T47D (cell line): ENCODE results near the gene LRMDA.

Experiments used
- DNase-seq, 2 experiments: peaks; one replicate each; pipeline versions ENCODE4 v3.0.0 to v3.0.0-alpha.2; 2011 to 2012; ENCODE audit warnings: low read depth in 1 of 2, low spot score in 1 of 2
- JUND ChIP-seq: IDR thresholded peaks from 2 replicates; pipeline ENCODE4 v1.6.1; 2012; ENCODE audit warnings: low read depth
- in situ Hi-C: cut with HindIII; loops from 2 replicates; pipeline ENCODE4 v1.10.0; 2016; ENCODE audit warnings: low sequenced_read_pairs, low pct_unique_long_range_greater_than_20kb

LRMDA gene

DNA sequence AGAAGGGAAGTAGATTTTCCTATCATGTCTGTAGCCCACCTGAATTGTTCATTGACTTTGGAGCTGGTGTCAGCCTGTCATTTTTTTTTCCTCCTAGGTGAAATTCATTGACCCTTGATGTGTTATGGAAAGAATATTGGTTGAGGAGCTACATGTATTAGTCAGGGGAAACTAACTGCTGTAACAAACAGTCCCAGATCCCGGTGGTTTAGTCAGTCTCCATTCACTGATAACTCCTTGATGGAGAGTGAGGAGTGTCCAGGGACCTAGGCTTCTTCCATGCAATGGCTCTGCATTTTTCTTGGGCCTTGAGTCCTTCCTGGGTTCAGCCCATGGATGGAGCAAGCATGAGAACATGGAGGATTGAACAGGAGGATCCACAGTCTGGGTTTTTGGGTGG is 643.2 kb downstream of the LRMDA start:
- DNase-seq: no peak
- no peak for TF ChIP-seq JUND
- in situ Hi-C loops: no loop called here

DNA sequence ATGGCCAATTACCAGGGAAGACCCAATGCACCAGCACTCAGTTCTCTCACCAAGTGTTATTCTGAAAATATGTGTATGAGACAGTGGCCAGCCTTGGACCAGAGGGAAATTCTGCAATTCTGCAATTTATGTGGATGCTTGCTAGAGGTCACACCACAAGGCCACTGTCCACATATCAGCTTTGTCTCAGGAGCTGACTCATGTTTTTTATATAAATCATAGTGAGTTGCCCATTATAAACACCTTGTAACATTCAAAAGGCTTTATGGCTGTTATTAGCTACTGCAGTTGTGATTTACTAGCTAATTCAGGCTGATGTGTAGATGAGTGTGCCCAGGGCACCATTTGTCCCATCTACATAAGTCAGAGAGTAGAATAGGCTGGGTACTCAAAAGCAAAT is 649.0 kb downstream of the LRMDA start:
- no peak for TF ChIP-seq JUND
- DNase-seq: no peak
- in situ Hi-C loops: no loop called here

DNA sequence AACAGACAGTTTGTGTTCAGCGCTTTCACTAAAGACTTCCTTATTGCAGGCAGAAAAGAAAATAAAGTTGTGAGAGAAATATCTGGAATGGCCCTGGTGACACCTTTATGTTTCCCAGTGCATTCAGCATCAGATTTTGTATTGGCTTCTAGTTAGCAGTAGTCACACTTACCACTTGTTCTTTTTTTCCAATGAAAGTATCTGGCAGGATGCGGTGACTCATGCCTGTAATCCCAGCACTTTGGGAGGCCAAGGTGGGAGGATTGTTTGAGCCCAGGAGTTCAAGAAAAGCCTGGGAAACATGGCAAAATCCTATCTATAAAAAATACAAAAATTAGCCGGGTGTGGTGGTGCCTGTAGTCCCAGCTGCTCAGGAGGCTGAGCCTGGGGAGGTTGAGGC is 649.6 kb downstream of the LRMDA start:
- in situ Hi-C loops: no loop called here
- no peak for DNase-seq

DNA sequence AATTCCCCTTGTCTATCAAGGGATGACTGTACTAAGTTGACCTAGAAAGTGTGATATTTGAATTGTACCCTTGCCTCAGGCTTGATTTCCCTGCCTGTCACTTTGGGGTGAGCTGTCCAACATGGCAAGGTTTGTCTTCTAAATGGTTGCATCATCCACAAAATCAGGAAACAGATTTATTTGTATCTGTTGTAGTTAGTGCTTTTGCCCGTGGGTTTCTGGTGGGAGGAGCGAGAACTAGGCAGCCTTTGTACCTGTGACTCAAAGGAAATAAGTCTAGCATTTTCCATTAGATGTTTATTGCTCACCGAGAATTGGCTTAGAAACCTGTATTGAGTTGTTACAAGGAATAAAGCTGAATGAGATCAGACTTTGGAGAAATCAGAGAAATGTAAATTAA is 650.8 kb downstream of the LRMDA start:
- no peak for DNase-seq
- TF ChIP-seq JUND: no peak
- in situ Hi-C loops: no loop called here

More for the DNA sequence above, 649.6 kb downstream of the LRMDA start:
- no peak for TF ChIP-seq JUND

DNA sequence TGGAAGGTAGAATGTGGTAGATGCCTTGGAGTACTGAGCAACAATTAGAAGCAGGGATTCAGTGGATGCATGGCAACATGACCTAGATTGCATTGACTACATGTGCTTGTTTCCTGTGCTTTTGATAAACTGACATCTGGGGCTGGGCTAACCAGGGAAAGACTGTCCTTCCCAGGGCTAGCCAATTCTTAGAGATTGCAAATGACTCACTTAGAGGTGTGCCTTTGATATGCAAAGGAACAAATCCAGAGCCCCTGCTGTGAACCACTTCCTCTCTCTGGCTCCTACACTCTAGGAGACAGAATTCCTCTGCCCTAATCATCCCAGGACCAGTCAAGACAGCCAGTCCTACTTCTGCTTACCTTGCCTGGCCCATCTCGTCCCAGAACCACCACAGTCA is 651.5 kb downstream of the LRMDA start:
- in situ Hi-C loops: no loop called here
- TF ChIP-seq JUND: no peak
- no peak for DNase-seq

DNA sequence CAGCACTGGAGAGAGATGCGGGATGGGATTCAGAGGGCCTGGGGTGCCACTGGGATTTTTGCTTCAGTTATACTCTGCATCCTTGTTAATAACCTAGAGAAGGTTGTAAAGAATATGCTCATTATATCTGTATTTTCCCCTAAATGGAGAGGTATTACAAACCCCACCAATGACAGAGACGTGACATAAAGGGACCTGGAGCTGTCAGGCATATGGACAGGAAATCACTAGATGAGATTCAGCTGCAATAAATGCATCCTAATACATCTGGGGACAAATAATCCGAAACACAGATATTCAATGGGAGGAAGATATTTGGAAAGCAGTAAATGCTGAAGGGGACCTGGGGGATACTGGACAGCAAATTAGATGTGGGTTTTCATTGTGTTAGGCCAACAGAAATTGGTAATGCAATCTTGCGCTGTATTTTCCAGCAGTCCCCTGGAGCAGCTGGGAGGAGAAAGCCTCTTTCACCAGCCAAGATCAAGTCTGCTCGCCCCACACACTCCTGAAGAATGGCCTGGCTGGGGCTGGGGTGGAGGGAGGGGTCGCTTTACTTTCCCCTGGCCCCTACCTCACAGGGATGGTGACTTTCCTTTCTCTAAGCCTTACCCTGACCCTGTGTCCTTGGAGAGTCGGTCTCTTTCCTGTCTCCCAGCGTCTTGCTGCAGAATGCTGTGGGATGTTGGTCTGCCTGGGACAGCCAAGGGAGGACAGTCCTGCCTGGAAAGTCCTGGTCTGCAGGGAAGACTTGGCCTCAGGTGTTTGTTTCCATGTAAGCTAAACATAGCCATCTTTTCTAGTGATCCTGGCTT is 653.8 kb downstream of the LRMDA start:
- TF ChIP-seq JUND: no peak
- in situ Hi-C loops: no loop called here
- DNase-seq: no peak

DNA sequence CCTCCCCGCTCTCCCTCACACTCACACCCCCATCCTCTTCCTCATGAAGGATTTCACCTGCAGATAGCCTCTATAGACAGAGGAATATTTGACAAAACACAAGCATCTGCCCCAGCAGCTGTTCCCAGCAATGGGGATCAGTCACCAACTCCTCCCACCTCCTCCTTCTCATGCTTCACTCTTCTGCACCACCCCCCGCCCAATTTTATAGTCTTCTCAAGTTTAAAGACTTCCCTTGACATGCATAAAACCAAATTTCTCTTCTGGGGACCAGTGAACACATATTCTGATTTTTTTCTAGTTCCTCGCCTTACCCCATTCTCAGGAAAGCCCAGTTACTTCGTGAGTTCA is 654.4 kb downstream of the LRMDA start:
- no peak for DNase-seq
- no peak for TF ChIP-seq JUND
- in situ Hi-C loops: no loop called here

DNA sequence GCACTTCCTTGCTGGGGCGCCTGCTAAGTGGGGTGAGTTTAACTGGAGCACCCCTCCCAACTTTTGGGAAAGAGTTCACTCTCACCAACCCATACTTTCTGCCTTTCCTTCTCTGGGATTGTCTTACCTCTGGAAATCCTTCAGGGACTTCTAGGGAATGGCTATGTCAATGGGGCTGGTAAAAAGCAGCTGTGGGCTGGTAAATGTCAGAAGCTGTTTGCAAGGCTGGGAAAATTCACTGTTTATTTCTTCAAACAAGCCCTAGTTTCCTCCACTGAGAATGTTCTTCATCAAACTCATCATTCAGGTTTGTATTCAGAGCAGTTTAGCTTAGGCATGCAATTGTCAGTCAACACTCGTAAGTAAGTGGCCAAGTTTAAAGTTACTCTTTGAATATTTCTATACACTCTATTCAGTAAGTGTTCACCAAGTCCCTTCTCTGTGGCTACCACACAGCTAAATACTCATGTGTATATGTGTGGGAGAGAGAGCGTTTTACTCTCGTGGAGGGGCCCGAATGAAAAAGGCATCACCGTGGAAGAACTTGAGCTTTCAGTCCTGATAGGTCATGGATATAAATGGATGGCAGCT is 654.8 kb downstream of the LRMDA start:
- in situ Hi-C loops: no loop called here

DNA sequence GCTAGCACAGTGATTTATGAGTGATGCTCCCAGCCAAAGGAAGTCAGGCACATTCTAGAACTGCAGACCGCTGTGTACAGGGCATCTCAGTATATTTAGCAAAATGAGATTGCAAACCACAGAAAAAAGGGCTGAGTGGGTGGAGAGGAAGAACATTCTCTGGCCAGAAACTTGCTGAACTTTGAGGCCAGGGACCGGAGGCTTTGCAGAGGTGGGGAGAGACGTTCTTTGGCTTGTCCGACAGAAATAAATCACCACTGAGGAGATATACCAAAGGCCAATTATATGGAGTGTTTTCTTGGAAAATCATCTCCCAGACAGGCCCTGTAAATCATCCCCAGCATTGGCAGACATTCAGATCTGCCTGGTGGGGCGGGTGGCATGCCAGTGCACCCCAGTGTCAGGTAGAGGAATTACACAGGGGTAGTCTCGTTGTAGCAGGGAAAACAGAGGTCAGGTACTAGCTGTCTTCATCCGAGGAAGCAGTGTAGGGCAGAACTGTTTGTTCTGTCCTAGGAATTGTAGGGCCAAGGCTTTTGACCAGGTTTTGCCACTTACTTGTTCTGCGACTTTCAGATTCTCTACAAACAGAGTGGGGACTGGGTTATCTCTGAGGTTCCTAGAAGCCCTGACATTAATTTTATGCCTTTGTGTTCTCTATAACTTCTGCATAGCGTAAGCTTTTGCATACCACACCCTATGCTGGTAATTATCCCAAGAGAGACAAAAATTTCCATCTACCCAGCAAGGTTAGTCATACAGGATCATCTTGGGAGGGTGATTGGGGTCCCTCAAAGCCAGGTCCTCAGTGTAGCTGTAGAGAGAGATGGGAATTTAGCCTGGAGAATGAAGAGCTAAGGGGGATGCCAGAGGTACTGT is 655.6 kb downstream of the LRMDA start:
- no peak for TF ChIP-seq JUND
- DNase-seq: peak; percentile 21 to 62
- in situ Hi-C loops: no loop called here

More for the DNA sequence above, 654.8 kb downstream of the LRMDA start:
- TF ChIP-seq JUND: no peak
- no peak for DNase-seq

DNA sequence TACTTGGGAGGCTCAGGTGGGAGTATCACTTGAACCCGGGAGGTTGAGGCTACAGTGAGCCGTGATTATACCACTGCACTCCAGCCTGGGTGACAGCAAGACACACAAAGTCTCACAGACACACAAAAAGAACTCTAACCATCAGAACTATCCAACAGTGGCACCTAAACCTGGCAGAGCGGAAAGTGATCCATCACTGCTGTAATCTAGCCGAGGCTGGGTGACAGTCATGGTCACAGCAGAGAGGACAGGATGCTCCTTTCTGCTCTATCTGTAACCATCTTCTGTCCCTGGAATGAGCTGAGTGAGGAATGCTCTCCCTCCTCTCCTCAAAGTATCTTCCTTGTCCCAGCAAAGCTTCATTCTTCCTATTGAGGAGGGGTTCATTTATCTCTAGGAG is 656.6 kb downstream of the LRMDA start:
- TF ChIP-seq JUND: no peak
- DNase-seq: no peak
- in situ Hi-C loops: no loop called here

DNA sequence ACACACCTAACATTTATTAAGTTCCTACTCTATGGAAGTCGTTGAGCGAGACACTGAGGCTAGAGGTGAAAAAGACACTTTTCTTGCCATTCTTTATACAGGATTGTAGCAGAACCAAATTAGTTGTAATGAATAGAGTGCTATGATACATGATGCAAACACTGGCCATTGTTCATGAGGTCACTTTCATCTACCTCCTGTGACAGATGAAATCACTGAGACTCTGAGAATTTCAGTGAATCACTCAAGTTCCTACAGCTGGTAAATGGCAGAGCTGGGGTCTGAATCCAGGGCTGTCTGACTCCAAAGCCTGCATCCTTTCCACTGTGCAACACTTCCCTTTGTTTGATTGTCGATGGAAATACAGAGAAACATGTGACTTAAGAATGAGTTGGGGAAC is 657.6 kb downstream of the LRMDA start:
- no peak for DNase-seq
- TF ChIP-seq JUND: no peak
- in situ Hi-C loops: no loop called here

DNA sequence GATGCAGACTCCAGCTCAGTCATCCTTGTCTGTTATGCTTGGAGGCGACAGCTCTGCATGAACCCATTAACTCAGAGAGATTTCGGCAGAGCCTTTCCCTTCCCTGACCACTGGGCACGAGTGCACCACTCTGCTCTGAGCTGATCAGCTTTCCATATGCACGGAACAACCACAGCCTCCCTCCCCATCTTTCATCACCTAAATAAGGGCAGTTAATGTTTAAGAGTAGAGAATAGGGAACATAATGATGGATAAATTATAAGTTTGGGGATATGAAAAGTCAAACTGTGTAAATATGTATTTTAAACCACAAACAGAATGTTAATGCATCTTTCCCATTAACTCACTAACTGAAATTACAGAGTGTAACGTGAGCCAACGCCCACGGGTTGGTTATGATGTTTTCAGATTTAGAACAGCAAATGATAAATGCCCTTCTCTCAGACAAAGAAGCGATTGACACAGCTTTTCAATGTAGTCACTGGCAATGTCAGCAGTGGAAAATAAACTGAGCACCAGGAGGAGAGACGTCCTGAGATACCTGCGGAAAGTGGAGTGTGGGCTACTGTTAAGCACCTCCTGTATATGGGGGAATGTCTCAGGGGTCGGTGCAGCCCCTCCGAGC is 658.2 kb downstream of the LRMDA start:
- in situ Hi-C loops: no loop called here
- TF ChIP-seq JUND: no peak
- no peak for DNase-seq
